A549 (cell line): ENCODE results near the gene ZBTB38.

Source experiments
- EP300 ChIP-seq, 2 experiments: fragments of >200 bp; sonication (Bioruptor Twin); formaldehyde crosslinking; IDR thresholded peaks; 2 replicates in 1 of 2; 3 replicates in 1 of 2; pipeline ENCODE4 v1.6.1; 2016 to 2017
- HDAC2 ChIP-seq: fragments of 200-600 bp; sonication (generic); IDR thresholded peaks from 2 replicates; pipeline ENCODE4 v1.6.1; 2016
- JUN ChIP-seq, 2 experiments: fragments of >200 bp; sonication (Bioruptor Twin); formaldehyde crosslinking; IDR thresholded peaks; 2 replicates in 1 of 2; 3 replicates in 1 of 2; pipeline ENCODE4 v1.6.1; 2016 to 2017
- RFX5 ChIP-seq: fragments of 450-650 bp; IDR thresholded peaks from 2 replicates; pipeline ENCODE4 v1.7.1; 2014; ENCODE audit warnings: antibody characterized with exemption, mild to moderate bottlenecking, moderate library complexity
- SMC3 ChIP-seq: fragments of >200 bp; sonication (Bioruptor Twin); formaldehyde crosslinking; IDR thresholded peaks from 3 replicates; pipeline ENCODE4 v1.6.1; 2018; ENCODE audit warnings: inconsistent platforms
- SREBF2 ChIP-seq: fragments of 450-650 bp; IDR thresholded peaks from 2 replicates; pipeline ENCODE4 v1.6.1; 2014; ENCODE audit warnings: mild to moderate bottlenecking, moderate library complexity
- ZFP36 ChIP-seq: fragments of 450-650 bp; IDR thresholded peaks from 2 replicates; pipeline ENCODE4 v1.6.1; 2014; ENCODE audit warnings: borderline replicate concordance; ENCODE audit not compliant: partially characterized antibody
- ZSCAN20 ChIP-seq: fragments of 250-450 bp; sonication (Bioruptor Pico); IDR thresholded peaks from 2 replicates; pipeline ENCODE4 v1.8.0; 2022; ENCODE audit warnings: mild to moderate bottlenecking, moderate library complexity
- TF ChIP-seq, protein P1 (sequence below): fragments of >200 bp; sonication (Bioruptor Twin); formaldehyde crosslinking; IDR thresholded peaks from 3 replicates; pipeline ENCODE4 v1.5.1; 2016
- TF ChIP-seq, protein P2 (sequence below): IDR thresholded peaks from 2 replicates; pipeline ENCODE4 v1.6.1; 2012
- TF ChIP-seq, protein P3 (sequence below): fragments of 150-350 bp; IDR thresholded peaks from 2 replicates; pipeline ENCODE4 v1.6.1; 2014; ENCODE audit warnings: low read depth, mild to moderate bottlenecking, low read length
- TF ChIP-seq, protein P4 (sequence below): fragments of 250-450 bp; sonication (Bioruptor Pico); IDR thresholded peaks from 2 replicates; pipeline ENCODE4 v1.5.0; 2020; ENCODE audit warnings: low read depth, mild to moderate bottlenecking, moderate library complexity

DNA sequence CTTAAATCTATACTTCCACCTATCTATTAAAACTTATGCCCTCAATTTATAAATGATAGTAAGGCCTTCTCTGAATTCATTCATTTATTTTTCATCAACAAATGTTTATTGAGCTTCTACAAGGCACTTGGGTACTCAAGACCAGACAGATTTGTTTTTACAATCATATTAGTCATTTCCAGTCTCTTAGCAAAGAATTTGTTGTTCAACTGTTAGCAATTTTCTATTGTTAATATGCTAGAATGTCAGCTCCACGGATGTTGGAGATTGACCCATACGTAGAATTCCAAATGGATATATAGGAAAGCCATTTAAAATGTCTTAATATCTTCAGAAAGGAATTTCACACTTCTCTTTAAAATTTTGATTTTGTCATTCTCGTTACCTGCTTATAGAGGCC lies 36.7 kb downstream of the ZBTB38 start:
- TF ChIP-seq, protein P1, sequence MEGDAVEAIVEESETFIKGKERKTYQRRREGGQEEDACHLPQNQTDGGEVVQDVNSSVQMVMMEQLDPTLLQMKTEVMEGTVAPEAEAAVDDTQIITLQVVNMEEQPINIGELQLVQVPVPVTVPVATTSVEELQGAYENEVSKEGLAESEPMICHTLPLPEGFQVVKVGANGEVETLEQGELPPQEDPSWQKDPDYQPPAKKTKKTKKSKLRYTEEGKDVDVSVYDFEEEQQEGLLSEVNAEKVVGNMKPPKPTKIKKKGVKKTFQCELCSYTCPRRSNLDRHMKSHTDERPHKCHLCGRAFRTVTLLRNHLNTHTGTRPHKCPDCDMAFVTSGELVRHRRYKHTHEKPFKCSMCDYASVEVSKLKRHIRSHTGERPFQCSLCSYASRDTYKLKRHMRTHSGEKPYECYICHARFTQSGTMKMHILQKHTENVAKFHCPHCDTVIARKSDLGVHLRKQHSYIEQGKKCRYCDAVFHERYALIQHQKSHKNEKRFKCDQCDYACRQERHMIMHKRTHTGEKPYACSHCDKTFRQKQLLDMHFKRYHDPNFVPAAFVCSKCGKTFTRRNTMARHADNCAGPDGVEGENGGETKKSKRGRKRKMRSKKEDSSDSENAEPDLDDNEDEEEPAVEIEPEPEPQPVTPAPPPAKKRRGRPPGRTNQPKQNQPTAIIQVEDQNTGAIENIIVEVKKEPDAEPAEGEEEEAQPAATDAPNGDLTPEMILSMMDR = no peak
- TF ChIP-seq ZSCAN20 (CRISPR knock-in tag) = no peak
- TF ChIP-seq JUN (IDR thresholded peaks at IDR 0.05) = no peak
- TF ChIP-seq, protein P2, sequence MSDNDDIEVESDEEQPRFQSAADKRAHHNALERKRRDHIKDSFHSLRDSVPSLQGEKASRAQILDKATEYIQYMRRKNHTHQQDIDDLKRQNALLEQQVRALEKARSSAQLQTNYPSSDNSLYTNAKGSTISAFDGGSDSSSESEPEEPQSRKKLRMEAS = no peak
- TF ChIP-seq, protein P3, sequence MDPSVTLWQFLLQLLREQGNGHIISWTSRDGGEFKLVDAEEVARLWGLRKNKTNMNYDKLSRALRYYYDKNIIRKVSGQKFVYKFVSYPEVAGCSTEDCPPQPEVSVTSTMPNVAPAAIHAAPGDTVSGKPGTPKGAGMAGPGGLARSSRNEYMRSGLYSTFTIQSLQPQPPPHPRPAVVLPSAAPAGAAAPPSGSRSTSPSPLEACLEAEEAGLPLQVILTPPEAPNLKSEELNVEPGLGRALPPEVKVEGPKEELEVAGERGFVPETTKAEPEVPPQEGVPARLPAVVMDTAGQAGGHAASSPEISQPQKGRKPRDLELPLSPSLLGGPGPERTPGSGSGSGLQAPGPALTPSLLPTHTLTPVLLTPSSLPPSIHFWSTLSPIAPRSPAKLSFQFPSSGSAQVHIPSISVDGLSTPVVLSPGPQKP = no peak
- no peak for TF ChIP-seq ZFP36
- TF ChIP-seq EP300 (IDR thresholded peaks at IDR 0.05) = no peak
- no peak for TF ChIP-seq SMC3
- TF ChIP-seq, protein P4, sequence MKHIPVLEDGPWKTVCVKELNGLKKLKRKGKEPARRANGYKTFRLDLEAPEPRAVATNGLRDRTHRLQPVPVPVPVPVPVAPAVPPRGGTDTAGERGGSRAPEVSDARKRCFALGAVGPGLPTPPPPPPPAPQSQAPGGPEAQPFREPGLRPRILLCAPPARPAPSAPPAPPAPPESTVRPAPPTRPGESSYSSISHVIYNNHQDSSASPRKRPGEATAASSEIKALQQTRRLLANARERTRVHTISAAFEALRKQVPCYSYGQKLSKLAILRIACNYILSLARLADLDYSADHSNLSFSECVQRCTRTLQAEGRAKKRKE (CRISPR knock-in tag) = no peak
- no peak for TF ChIP-seq SREBF2
- no peak for TF ChIP-seq RFX5
- no peak for TF ChIP-seq HDAC2
